Measurements from ENCODE around the gene BEAN1. TPM values are rescaled to one million over a fixed set of nuclear protein-coding genes. Genes with fewer than 3 reads are reported as not detected.

Gene BEAN1
- total RNA-seq, 4 donors from 2014 or later = 0.23 to 1.8 (median 0.76) TPM; not detected in 1

DNA sequence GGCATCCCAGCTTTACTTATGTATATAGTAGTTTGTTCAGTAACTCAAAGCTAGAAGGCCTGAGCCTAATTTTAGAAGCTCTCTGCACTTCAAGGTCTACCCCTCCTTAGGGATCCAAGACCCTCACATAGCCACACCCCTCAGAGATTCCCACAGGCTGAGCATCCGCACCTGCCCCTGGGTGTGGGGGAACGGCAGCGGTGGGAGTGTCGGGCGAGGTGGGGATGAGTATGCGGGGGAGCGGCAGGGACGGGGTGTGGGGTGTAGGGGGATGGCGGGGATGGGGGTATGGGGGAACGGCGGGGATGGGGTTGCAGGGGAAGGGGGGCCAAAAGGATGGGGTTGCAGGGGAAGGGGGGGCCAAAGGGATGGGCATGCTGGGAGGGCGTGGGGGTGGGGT is 24.9 kb upstream of the BEAN1 start:
- intact Hi-C loops (cut with DNase I) = loop anchor here (5.0 kb wide), 1 partner anchor 80 kb away; no protein-coding TSS in a partner anchor
- peaks cover 0 to 25% (median 0%) of the 10 kb centered on the region in 4 donors for H3K27me3 ChIP-seq
- TF ChIP-seq POLR2A (IDR thresholded peaks at IDR 0.05) = no peak
- DNase-seq = no peak
- no peak overlapping the region for H3K4me3 ChIP-seq
- WGBS, 2 donors = 85% methylated on average over 5 of the region's 12 CpGs; no CpG with 5 or more reads in 1 of the 2 donors
- H3K36me3 ChIP-seq = peaks cover 0 to 12% (median 0%) of the 10 kb centered on the region in 3 donors
- H3K27ac ChIP-seq = no peak overlapping the region
- H3K4me1 ChIP-seq = peaks cover 5 to 20% (median 6%) of the 10 kb centered on the region in 3 donors
- peaks cover 0 to 5% (median 0%) of the 10 kb centered on the region in 3 donors for H3K9me3 ChIP-seq

DNA sequence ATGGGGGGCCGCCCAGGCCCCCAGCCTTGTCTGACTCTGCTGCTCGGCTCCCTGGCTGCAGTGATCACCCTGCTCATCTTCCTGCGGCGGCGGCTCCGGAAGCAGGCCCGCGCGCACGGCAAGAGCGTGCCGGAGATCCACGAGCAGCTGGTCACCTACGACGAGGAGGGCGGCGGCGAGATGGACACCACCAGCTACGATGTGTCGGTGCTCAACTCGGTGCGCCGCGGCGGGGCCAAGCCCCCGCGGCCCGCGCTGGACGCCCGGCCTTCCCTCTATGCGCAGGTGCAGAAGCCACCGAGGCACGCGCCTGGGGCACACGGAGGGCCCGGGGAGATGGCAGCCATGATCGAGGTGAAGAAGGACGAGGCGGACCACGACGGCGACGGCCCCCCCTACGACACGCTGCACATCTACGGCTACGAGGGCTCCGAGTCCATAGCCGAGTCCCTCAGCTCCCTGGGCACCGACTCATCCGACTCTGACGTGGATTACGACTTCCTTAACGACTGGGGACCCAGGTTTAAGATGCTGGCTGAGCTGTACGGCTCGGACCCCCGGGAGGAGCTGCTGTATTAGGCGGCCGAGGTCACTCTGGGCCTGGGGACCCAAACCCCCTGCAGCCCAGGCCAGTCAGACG is 24.4 kb upstream of the BEAN1 start:
- TF ChIP-seq CTCF (IDR thresholded peaks at IDR 0.05) (no peak), POLR2A (IDR thresholded peaks at IDR 0.05) (no peak)
- Histone ChIP-seq H3K4me3 (no peak overlapping the region), H3K27ac (no peak overlapping the region), H3K36me3 (peaks cover 0 to 12% (median 0%) of the 10 kb centered on the region in 3 donors), H3K27me3 (peaks cover 0 to 25% (median 0%) of the 10 kb centered on the region in 4 donors), H3K9me3 (peaks cover 0 to 5% (median 0%) of the 10 kb centered on the region in 3 donors), H3K4me1 (peaks cover 5 to 24% (median 6%) of the 10 kb centered on the region in 3 donors)
- WGBS, 2 donors = 77 to 88% methylated on average over 18 to 47 of the region's 61 CpGs
- intact Hi-C loops (cut with DNase I) = loop anchor here (5.0 kb wide), 1 partner anchor 80 kb away; no protein-coding TSS in a partner anchor
- no peak for DNase-seq

- 67 to 86% methylated on average over 3 to 5 of the region's 5 CpGs for WGBS, 2 donors
- H3K4me1 ChIP-seq = peaks cover 6 to 33% (median 13%) of the 10 kb centered on the region in 3 donors
These were observed 23.5 kb upstream of the BEAN1 start for GRCh38 chr16:66403531-66404145.

GRCh38 chr16:66405057-66405783 is 21.9 kb upstream of the BEAN1 start:
- no peak overlapping the region for H3K27ac ChIP-seq
- WGBS, 2 donors = 68 to 69% methylated on average over 2 of the region's 2 CpGs
- H3K36me3 ChIP-seq = peaks cover 0 to 12% (median 0%) of the 10 kb centered on the region in 3 donors
- no peak overlapping the region for H3K4me3 ChIP-seq
- no peak for TF ChIP-seq POLR2A (IDR thresholded peaks at IDR 0.05)
- no peak for TF ChIP-seq CTCF (IDR thresholded peaks at IDR 0.05)
- peaks cover 0 to 19% (median 0%) of the 10 kb centered on the region in 4 donors for H3K27me3 ChIP-seq
- peaks cover 10 to 39% (median 16%) of the 10 kb centered on the region in 3 donors for H3K4me1 ChIP-seq
- H3K9me3 ChIP-seq = peaks cover 0 to 5% (median 0%) of the 10 kb centered on the region in 3 donors
- no peak for DNase-seq
- intact Hi-C loops (cut with DNase I) = no loop called here

More at GRCh38 chr16:66403531-66404145, 23.5 kb upstream of the BEAN1 start:
- TF ChIP-seq CTCF (IDR thresholded peaks at IDR 0.05) (no peak), POLR2A (IDR thresholded peaks at IDR 0.05) (no peak)
- peaks cover 0 to 5% (median 0%) of the 10 kb centered on the region in 3 donors for H3K9me3 ChIP-seq
- intact Hi-C loops (cut with DNase I) = loop anchor here (5.0 kb wide), 1 partner anchor 79 kb away; no protein-coding TSS in a partner anchor
- H3K4me3 ChIP-seq = no peak overlapping the region
- no peak overlapping the region for H3K27ac ChIP-seq
- H3K36me3 ChIP-seq = peaks cover 0 to 12% (median 0%) of the 10 kb centered on the region in 3 donors
- H3K27me3 ChIP-seq = peaks cover 0 to 19% (median 0%) of the 10 kb centered on the region in 4 donors
- DNase-seq = no peak

GRCh38 chr16:66406534-66407221 is 20.4 kb upstream of the BEAN1 start:
- peaks cover 10 to 34% (median 16%) of the 10 kb centered on the region in 3 donors for H3K4me1 ChIP-seq
- 0% methylated on average over 1 of the region's 35 CpGs for WGBS, 2 donors
- peak overlapping the region in 2 of 4 donors; percentile 0 to 53 for H3K27ac ChIP-seq
- intact Hi-C loops (cut with DNase I) = no loop called here
- TF ChIP-seq POLR2A (IDR thresholded peaks at IDR 0.05) (no peak), CTCF (IDR thresholded peaks at IDR 0.05) (peak; percentile 77 to 95 (median 89))
- H3K36me3 ChIP-seq = peaks cover 0 to 12% (median 0%) of the 10 kb centered on the region in 3 donors
- H3K4me3 ChIP-seq = peak overlapping the region; percentile 33 to 63 (median 48)
- H3K27me3 ChIP-seq = peaks cover 0 to 19% (median 0%) of the 10 kb centered on the region in 4 donors
- peaks cover 0 to 5% (median 0%) of the 10 kb centered on the region in 3 donors for H3K9me3 ChIP-seq
- peak; percentile 43 for DNase-seq

Measured in esophagus squamous epithelium (tissue), 5 donors.